ENCODE measurements around the gene ADAM8.

DNA sequence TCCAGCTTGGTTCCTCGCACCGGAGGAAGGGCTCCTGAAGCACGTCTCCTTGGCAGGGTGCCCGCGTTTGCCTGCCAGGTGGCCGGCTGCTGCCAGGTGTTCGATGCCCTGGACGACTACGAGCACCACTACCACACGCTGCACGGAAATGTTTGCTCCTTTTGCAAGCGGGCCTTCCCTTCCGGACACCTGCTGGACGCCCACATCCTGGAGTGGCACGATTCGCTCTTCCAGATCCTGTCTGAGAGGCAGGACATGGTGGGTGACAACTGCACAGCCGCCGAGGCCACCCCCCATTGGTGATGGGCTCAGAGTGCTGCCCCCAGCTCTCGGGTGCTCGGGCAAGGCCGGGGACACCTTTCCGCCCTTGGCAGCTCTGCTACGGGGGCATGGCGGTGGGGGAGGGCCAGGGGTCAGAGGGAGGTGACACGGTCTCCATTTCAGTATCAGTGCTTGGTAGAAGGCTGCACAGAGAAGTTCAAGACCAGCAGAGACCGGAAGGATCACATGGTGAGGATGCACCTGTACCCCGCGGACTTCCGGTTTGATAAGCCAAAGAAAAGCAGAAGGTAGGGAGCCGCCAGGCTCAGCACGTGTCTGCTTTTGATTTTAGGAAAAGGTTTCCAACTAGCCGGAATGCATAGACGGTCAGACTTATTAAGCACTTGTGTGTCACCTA lies 33.2 kb upstream of the ADAM8 start:
- TF ChIP-seq ATF7 (IDR thresholded peaks at IDR 0.05; ENCODE audit: low read depth) (no peak), POLR2AphosphoS5 (IDR thresholded peaks at IDR 0.05; ENCODE audit: low read length) (no peak)
- TF ChIP-seq, protein P1, sequence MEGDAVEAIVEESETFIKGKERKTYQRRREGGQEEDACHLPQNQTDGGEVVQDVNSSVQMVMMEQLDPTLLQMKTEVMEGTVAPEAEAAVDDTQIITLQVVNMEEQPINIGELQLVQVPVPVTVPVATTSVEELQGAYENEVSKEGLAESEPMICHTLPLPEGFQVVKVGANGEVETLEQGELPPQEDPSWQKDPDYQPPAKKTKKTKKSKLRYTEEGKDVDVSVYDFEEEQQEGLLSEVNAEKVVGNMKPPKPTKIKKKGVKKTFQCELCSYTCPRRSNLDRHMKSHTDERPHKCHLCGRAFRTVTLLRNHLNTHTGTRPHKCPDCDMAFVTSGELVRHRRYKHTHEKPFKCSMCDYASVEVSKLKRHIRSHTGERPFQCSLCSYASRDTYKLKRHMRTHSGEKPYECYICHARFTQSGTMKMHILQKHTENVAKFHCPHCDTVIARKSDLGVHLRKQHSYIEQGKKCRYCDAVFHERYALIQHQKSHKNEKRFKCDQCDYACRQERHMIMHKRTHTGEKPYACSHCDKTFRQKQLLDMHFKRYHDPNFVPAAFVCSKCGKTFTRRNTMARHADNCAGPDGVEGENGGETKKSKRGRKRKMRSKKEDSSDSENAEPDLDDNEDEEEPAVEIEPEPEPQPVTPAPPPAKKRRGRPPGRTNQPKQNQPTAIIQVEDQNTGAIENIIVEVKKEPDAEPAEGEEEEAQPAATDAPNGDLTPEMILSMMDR (IDR thresholded peaks at IDR 0.05 in 2 of 3, conservative IDR thresholded peaks at IDR 0.05 in 1 of 3; ENCODE audit: control insufficient read depth in 2 of 3, extremely low read depth in 1 of 3, insufficient read depth in 1 of 3, low read depth in 3 of 3, low read length in 3 of 3) = no peak
